ENCODE measurements around the gene LMX1A.

GRCh38 chr1:165339164-165339563 lies 17.4 kb downstream of the LMX1A start:
- TF ChIP-seq POLR2A (IDR thresholded peaks at IDR 0.05) = no peak
- TF ChIP-seq, protein P1, sequence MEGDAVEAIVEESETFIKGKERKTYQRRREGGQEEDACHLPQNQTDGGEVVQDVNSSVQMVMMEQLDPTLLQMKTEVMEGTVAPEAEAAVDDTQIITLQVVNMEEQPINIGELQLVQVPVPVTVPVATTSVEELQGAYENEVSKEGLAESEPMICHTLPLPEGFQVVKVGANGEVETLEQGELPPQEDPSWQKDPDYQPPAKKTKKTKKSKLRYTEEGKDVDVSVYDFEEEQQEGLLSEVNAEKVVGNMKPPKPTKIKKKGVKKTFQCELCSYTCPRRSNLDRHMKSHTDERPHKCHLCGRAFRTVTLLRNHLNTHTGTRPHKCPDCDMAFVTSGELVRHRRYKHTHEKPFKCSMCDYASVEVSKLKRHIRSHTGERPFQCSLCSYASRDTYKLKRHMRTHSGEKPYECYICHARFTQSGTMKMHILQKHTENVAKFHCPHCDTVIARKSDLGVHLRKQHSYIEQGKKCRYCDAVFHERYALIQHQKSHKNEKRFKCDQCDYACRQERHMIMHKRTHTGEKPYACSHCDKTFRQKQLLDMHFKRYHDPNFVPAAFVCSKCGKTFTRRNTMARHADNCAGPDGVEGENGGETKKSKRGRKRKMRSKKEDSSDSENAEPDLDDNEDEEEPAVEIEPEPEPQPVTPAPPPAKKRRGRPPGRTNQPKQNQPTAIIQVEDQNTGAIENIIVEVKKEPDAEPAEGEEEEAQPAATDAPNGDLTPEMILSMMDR (IDR thresholded peaks at IDR 0.05) = no peak

Measured in right lobe of liver (tissue), 4 donors.